ENCODE data around the gene PER2. TPM values are rescaled to one million over a fixed set of nuclear protein-coding genes. Genes with fewer than 3 reads are reported as not detected.

The PER2 gene
- total and polyA plus RNA-seq, 2 of the 13 experiments (the other 11 are each of a cell fraction or from before 2014, with no cell fraction given) = 5.1 to 9.4 TPM

DNA sequence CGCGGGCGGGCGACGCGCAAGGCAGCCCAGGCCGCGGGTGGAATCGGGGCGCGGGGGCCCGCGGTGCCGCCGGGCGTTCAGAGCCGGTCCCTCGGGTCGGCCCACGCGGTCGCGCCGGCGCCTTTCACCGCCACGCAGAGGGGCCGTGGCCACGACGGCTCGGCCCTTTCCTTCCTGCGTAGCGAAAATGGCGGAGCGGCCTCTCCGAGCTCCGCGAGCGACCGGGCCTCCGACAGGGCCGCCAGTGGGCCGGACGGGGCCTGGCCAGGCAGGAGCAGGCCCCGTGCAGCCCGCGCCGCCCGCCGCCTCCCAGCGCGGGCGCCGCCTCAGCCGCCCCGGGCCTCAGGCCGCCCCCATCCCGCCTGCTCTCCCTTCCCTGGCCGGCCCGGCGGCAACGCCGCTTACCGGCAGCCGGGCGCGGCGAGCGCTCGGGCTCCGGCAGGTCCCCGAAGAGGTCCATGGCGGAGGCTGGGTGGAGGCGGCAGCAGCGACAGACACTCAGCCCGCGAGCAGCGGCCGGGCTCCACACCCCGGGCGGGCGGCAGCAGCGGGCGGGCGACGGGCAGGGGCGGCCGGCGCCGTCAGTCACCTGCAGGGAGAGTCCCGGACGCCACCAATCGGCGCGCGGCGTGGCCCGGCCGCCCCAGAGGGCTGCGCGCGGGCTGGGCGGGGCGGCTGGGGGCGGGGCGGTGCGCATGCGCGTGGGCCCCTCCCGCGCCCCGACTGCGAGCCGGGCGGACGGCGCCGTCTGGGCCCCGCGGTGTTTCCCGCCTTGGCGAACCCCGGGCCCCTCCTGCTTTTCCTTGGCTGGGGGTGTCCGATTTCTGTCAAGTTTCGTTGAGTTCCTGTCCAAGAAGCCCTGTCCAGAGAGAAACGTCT, 85.1 kb downstream of the PER2 start, which contains the start of gene ILKAP (continued):
- TF ChIP-seq, protein P1, sequence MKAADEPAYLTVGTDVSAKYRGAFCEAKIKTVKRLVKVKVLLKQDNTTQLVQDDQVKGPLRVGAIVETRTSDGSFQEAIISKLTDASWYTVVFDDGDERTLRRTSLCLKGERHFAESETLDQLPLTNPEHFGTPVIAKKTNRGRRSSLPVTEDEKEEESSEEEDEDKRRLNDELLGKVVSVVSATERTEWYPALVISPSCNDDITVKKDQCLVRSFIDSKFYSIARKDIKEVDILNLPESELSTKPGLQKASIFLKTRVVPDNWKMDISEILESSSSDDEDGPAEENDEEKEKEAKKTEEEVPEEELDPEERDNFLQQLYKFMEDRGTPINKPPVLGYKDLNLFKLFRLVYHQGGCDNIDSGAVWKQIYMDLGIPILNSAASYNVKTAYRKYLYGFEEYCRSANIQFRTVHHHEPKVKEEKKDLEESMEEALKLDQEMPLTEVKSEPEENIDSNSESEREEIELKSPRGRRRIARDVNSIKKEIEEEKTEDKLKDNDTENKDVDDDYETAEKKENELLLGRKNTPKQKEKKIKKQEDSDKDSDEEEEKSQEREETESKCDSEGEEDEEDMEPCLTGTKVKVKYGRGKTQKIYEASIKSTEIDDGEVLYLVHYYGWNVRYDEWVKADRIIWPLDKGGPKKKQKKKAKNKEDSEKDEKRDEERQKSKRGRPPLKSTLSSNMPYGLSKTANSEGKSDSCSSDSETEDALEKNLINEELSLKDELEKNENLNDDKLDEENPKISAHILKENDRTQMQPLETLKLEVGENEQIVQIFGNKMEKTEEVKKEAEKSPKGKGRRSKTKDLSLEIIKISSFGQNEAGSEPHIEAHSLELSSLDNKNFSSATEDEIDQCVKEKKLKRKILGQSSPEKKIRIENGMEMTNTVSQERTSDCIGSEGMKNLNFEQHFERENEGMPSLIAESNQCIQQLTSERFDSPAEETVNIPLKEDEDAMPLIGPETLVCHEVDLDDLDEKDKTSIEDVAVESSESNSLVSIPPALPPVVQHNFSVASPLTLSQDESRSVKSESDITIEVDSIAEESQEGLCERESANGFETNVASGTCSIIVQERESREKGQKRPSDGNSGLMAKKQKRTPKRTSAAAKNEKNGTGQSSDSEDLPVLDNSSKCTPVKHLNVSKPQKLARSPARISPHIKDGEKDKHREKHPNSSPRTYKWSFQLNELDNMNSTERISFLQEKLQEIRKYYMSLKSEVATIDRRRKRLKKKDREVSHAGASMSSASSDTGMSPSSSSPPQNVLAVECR (CRISPR knock-in tag; IDR thresholded peaks at IDR 0.05; ENCODE audit: borderline replicate concordance) = peak; percentile 73
- peak; percentile 34 for TF ChIP-seq GABPB1 (CRISPR knock-in tag; IDR thresholded peaks at IDR 0.05)
- TF ChIP-seq ZNF3 (CRISPR knock-in tag; IDR thresholded peaks at IDR 0.05) = no peak
- no peak for TF ChIP-seq NFIB (CRISPR knock-in tag; IDR thresholded peaks at IDR 0.05; ENCODE audit: borderline replicate concordance)
- no peak for TF ChIP-seq ZNF549 (CRISPR knock-in tag; IDR thresholded peaks at IDR 0.05)
- TF ChIP-seq, protein P2, sequence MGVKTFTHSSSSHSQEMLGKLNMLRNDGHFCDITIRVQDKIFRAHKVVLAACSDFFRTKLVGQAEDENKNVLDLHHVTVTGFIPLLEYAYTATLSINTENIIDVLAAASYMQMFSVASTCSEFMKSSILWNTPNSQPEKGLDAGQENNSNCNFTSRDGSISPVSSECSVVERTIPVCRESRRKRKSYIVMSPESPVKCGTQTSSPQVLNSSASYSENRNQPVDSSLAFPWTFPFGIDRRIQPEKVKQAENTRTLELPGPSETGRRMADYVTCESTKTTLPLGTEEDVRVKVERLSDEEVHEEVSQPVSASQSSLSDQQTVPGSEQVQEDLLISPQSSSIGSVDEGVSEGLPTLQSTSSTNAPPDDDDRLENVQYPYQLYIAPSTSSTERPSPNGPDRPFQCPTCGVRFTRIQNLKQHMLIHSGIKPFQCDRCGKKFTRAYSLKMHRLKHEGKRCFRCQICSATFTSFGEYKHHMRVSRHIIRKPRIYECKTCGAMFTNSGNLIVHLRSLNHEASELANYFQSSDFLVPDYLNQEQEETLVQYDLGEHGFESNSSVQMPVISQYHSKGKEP (CRISPR knock-in tag; IDR thresholded peaks at IDR 0.05) = no peak
- no peak for TF ChIP-seq FOXM1 (CRISPR knock-in tag; IDR thresholded peaks at IDR 0.05)
- TF ChIP-seq ZNF674 (CRISPR knock-in tag; IDR thresholded peaks at IDR 0.05; ENCODE audit: low read depth) = no peak; the same call in 1 of the 2 replicates
- no peak for TF ChIP-seq PRPF4 (IDR thresholded peaks at IDR 0.05; ENCODE audit: low read depth, low read length, poor library complexity, severe bottlenecking)
- TF ChIP-seq NRL (CRISPR knock-in tag; IDR thresholded peaks at IDR 0.05; ENCODE audit: borderline replicate concordance) = no peak
- no peak for TF ChIP-seq TOE1 (CRISPR knock-in tag; IDR thresholded peaks at IDR 0.05)
- TF ChIP-seq, protein P3, sequence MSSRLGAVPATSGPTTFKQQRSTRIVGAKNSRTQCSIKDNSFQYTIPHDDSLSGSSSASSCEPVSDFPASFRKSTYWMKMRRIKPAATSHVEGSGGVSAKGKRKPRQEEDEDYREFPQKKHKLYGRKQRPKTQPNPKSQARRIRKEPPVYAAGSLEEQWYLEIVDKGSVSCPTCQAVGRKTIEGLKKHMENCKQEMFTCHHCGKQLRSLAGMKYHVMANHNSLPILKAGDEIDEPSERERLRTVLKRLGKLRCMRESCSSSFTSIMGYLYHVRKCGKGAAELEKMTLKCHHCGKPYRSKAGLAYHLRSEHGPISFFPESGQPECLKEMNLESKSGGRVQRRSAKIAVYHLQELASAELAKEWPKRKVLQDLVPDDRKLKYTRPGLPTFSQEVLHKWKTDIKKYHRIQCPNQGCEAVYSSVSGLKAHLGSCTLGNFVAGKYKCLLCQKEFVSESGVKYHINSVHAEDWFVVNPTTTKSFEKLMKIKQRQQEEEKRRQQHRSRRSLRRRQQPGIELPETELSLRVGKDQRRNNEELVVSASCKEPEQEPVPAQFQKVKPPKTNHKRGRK (CRISPR knock-in tag; IDR thresholded peaks at IDR 0.05) = no peak
- TF ChIP-seq, protein P4, sequence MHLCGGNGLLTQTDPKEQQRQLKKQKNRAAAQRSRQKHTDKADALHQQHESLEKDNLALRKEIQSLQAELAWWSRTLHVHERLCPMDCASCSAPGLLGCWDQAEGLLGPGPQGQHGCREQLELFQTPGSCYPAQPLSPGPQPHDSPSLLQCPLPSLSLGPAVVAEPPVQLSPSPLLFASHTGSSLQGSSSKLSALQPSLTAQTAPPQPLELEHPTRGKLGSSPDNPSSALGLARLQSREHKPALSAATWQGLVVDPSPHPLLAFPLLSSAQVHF (CRISPR knock-in tag; IDR thresholded peaks at IDR 0.05) = no peak
- TF ChIP-seq, protein P5, sequence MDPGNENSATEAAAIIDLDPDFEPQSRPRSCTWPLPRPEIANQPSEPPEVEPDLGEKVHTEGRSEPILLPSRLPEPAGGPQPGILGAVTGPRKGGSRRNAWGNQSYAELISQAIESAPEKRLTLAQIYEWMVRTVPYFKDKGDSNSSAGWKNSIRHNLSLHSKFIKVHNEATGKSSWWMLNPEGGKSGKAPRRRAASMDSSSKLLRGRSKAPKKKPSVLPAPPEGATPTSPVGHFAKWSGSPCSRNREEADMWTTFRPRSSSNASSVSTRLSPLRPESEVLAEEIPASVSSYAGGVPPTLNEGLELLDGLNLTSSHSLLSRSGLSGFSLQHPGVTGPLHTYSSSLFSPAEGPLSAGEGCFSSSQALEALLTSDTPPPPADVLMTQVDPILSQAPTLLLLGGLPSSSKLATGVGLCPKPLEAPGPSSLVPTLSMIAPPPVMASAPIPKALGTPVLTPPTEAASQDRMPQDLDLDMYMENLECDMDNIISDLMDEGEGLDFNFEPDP (CRISPR knock-in tag; conservative IDR thresholded peaks at IDR 0.05) = no peak
- peak; percentile 49; the same call in 1 of the 2 replicates for TF ChIP-seq KLF6 (CRISPR knock-in tag; IDR thresholded peaks at IDR 0.05)
- peak; percentile 76 for TF ChIP-seq POLR2AphosphoS5 (IDR thresholded peaks at IDR 0.05; ENCODE audit: low read depth, low read length)
- TF ChIP-seq MAFF (IDR thresholded peaks at IDR 0.05; ENCODE audit: low read depth, low read length) = no peak
- TF ChIP-seq ZNF878 (CRISPR knock-in tag; IDR thresholded peaks at IDR 0.05) = no peak
- TF ChIP-seq ISL2 (CRISPR knock-in tag; IDR thresholded peaks at IDR 0.05) = no peak
- no peak for TF ChIP-seq NR3C1 (CRISPR knock-in tag; IDR thresholded peaks at IDR 0.05)
- TF ChIP-seq BCL6 (CRISPR knock-in tag; IDR thresholded peaks at IDR 0.05) = no peak
